Right hindlimb (tissue), 1 donor: Measurements from ENCODE around the gene FAM89B.

Experiments used
- DNase-seq: peaks from one replicate; pipeline ENCODE4 v3.0.0-alpha.2; 2018

FAM89B gene

DNA sequence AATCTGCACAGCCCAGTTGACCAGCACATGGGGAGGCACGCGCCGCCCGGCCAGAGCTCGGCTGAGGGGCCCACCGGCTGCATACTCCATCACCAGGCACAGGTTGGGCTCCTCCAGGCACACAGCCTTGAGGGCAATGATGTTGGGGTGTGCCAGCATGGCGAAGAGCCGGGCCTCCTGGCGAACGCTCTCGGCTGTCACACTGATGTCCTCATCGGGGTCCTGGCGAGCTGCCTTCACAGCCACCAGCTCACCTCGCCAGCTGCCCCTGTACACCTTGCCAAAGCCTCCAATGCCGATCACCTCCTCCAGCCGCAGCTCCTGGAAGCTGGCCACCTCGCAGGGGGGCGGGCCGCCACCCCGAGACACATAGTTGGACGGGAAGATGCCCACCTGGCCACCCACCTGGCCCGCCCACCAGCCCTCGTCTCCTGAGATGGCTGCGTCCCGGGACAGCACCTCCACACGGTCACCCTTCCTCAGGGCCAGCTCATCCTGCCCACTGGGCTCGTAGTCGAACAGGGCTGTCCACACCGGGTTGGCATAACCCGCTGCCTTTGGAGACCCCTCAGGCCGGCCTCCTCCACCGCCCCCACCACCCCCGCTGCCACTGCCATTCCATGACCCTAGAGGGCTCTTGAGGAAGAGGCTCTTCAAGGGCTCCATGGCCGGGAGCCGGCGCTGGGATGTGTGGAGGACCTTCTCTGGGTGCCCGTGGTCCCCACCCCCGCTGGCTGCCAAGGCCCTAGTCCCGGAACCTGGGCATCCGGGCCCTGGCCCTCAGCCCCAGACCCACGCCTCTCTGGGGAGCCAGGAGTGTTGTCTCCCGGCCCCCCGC, 41.0 kb downstream of the FAM89B start:
- DNase-seq, result no peak

DNA sequence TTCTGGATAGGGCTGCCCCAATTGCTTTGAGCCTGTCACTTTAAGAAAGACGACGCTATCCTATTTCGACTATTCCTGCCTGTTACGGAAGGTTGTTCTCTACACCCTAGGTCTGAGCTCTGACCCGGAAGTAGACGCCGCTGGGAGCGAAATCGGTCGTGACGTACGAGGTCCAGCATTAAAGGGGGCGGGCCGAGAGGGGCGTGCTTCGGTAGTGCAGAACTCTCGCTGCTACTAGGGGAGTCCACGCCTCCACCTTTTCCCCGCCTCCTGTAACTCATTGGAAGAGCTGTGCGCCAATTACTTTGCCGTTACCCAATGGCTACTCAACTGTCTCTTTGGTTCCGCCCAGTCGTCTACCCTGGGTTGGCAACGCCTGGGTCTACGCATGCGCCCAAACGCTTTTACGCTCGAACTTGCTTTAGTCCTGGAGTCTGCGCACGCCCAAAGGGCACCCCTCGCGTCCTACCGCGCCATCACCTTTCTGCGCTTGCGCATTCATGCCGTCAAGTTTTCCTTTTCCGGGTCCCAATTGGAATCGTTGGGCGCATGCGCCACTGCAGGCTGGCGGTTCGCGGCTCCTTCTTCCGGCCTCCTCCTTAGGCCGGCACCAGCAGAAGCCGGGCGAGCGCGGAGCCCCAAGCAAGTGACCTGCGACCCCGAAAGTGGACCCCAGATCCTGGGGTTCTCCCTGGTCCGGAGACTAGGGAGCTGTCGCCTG, 43.1 kb downstream of the FAM89B start, which contains the start of gene PCNX3:
TSS of gene PCNX3 (plus strand) at position 548 of the 721 bp plus-strand sequence. CDS start 536 bp downstream, outside the sequence.
- peak; percentile 100 for DNase-seq

DNA sequence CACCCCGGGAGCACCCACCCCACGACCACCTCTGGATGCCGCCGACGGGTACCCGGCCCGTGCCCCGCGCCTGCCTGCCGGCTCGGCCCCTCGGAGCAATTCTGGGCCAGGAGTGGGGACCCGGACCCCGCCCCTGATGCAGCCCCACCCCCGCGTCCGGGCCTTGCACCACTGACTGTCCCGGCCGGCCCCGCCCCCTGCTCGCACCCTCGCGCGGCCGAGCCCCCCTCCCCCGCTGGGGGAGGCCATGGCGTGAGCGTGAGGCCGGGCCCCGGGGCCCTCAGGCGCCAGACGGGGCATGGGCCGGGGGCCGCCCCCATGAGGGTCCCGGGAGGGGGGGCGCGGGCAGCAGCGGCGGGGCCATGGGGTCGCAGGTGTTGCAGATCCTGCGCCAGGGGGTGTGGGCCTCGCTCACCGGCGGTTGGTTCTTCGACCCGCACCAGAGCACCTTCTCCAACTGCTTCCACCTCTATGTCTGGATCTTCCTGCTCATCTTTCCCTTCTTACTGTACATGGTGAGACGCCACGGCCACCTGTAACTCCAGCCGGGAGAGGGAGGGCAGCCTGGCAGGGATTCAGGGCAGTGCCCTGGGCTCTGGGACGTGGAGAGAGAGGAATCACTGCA, 43.7 kb downstream of the FAM89B start:
- DNase-seq, result peak; percentile 80

DNA sequence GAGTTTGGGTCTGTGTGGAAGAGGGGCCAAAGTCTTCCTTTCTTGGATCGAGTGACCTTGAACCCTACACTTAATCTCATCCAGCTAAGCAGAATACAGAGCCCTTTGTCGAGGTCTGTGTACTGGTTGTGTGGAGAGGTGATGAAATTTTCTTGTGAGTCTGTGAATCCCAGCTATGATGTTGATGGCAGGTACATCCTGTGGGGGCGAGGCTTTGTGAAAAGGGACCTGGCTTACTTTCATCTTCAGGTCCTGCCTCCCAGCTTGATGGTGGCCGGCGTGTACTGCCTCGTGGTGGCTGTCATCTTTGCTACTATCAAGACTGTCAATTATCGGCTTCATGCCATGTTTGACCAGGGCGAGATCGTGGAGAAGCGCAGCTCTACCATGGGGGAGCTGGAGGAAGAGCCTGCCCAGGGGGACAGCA, 44.2 kb downstream of the FAM89B start:
- DNase-seq, result no peak

DNA sequence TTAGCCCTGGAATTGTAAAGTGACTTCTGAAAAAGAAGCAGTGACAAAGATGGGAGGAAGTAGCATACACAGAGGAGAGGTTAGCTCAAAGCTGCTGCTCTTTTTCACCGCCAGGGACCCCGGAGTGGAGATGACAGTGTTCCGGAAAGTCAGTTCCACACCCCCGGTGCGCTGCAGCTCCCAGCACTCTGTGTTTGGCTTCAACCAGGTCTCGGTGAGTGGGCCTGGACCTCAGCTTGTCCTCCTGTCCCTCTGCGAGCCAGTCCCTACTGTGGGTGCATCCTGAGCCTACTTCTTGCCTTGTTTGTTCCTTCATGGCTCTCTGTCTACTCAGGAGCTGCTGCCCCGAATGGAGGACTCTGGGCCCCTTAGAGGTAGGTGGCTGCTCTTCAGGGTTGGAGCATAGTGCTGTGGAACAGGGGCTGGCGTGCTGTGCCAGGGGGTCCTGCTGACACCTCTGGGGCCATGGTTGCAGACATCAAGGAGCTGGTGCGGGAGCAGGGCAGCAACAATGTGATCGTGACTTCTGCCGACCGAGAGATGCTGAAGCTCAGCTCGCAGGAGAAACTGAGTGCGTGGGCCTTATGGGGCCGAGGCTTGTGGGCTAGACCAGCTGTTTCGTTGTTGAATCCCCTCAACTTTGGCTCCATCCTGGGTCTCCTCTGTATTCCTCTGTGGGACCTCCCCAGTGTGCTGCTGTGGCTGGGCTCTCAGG, 45.0 kb downstream of the FAM89B start:
- DNase-seq, result no peak

DNA sequence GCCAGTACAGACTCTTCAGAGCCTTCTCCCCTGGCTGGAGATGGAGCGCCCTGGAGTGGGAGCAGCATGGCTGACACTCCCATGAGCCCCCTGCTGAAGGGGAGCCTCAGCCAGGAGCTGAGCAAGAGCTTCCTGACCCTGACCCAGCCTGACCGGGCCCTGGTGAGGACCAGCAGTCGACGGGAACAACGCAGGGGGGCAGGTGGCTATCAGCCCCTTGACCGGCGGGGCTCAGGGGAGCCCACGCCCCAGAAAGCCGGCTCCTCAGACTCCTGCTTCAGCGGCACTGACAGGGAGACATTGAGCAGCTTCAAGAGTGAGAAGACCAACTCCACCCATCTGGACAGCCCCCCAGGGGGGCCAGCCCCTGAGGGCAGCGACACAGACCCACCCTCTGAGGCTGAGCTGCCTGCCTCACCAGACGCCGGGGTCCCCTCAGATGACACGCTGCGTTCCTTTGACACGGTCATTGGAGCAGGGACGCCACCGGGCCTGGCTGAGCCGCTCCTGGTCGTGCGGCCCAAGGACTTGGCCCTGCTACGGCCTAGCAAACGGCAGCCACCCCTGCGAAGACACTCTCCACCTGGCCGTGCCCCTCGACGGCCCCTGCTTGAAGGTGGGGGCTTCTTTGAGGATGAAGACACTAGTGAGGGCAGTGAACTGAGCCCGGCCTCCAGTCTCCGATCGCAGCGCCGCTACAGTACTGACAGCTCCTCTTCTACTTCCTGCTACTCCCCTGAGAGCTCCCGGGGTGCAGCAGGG, 45.8 kb downstream of the FAM89B start:
- DNase-seq, result no peak

DNA sequence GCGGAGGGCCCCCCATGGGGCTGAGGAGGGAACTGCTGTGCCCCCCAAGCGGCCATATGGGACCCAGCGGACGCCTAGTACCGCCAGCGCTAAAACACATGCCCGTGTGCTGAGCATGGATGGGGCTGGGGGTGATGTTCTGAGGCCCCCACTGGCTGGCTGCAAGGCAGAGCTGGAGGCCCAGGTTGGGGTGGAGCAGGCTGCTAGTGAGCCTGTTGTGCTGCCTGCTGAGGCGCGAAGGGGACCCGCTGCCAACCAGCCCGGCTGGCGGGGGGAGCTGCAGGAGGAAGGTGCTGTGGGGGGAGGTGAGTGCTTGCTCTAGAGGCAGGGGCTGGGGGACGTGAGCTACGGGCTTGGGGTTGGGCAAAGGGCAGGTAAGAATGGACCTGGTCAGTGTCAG, 46.4 kb downstream of the FAM89B start:
- DNase-seq, result no peak

DNA sequence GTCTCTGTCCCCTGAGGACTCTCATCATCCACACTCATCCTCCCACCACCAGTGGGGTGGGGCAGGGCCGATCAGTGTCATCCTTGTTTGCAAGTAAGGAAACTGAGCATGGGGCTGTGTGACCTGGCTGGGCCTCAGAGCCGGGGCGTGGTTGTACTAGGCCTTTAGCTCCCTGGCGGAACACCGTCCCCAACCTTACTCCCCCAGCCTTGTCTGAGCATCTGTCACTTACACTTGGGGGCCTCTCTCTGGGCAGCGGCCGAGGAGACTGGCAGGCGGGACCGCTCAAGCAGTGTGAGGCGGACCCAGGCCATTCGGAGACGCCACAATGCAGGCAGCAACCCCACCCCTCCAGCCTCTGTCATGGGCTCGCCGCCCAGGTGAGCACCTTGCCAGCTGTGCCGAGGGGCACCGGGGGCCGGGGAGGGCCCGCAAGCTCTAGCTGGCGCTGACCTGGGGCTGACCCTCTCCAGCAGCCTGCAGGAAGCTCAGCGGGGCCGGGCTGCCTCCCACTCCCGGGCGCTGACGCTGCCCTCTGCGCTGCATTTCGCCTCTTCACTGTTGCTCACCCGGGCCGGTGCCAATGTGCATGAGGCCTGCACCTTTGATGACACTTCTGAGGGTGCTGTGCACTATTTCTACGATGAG, 47.1 kb downstream of the FAM89B start:
- DNase-seq, result no peak

DNA sequence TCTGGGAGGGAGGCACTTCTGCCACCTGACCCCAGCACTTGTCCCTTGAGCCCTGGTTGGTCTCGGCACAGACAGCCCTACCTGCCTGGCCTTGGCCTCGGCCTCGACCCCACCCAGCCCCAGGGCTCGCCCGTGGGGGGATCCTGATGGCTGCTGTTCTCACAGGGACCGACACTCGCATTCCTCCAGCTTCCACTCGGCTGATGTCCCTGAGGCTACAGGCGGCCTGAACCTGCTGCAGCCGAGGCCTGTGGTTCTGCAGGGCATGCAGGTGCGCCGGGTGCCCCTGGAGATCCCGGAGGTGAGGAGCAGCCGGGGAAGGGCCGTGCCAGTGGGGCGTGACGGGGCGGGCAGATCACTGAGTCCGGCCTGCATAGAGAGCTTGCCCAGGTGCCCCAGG, 48.3 kb downstream of the FAM89B start:
- DNase-seq, result no peak

DNA sequence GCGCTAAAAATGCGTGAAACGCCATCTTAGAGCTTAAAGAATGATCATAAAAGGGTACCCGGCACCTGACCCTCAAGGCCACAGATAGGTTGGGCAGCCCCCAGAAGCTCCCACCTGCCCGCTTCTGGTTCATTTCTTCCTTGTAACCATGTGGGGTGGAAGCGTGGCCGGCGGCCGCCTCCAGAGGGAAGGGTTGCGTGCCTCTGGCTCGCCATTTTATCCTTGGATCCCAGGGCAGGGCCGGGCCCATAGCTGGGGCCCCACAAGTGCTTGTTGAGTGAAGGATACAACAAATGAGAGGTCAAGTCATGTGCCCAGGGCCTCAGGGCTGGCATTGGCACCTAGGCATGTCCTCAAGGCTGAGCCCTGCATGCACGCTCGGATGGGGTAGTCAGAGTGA, 49.1 kb downstream of the FAM89B start:
- no peak for DNase-seq

DNA sequence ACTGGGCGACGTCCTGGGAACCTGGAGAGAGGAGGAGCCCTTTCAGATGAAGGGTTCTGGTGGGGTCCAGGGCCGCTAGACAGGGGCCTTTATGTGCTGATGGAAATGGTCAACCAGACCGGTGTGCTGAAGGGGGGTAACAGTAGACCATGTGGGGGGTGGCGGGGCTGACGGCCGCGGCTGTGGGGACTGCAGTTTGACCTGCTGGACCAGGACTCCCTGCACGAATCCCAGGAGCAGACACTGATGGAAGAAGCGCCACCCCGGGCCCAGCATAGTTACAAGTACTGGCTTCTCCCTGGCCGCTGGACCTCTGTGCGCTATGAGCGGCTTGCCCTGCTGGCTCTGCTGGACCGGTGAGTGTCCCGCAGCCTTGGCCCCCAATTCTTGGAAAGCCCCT, 49.7 kb downstream of the FAM89B start:
- no peak for DNase-seq

DNA sequence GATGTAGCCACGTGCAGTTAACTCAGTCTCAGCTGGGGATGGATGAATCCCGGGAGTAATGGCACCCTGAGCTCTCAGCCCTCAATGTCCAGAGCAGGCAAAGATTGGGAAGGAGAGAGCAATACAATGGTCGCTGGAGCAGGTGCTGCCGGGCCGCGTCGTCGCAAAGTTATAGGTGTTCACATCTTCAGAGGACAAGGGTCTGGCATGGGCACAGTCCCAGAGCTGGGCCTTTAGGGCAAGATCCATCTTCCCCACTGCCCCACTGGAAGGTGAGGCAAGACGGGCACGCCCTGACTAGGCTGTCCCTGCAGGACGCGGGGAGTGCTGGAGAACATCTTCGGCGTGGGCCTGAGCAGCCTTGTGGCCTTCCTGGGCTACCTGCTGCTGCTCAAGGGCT, 50.8 kb downstream of the FAM89B start:
- no peak for DNase-seq
